ENCODE data around the gene UBR4. TPM values are rescaled to one million over a fixed set of nuclear protein-coding genes. Genes with fewer than 3 reads are reported as not detected.

UBR4 gene
- total and polyA plus RNA-seq, 4 experiments from 2014 or later = 3.8 to 154 (median 89.6) TPM

GRCh38 chr1:19203440-19203839 lies 6.6 kb downstream of the UBR4 start:
- no peaks in the 10 kb centered on the region for H3K9me3 ChIP-seq (ENCODE audit: control insufficient read depth in 1 of 2, low read length in 2 of 2)
- H3K4me1 ChIP-seq (ENCODE audit: insufficient read depth, low read length) = peaks cover 53% of the 10 kb centered on the region
- H3K36me3 ChIP-seq (ENCODE audit: insufficient read depth, low read length) = peaks cover 22% of the 10 kb centered on the region
- intact Hi-C loops (cut with micrococcal nuclease) = no loop called here
- ChIA-PET CTCF (ENCODE audit: partially characterized antibody) (interaction anchor here (0.9 kb wide), 1 partner anchor 447 kb away, joined by 3 read pairs; no protein-coding TSS in a partner anchor), POLR2A (ENCODE audit: partially characterized antibody) (interaction anchor here (0.6 to 0.8 kb wide), 2 partner anchors 15 to 73 kb away, joined by 3 to 4 read pairs; no protein-coding TSS in a partner anchor)
- H3K27me3 ChIP-seq (ENCODE audit: insufficient read depth, low read length) = no peaks in the 10 kb centered on the region
- Mint-ChIP-seq H3K4me3 (no peak overlapping the region), H3K36me3 (peaks cover 18 to 32% of the 10 kb centered on the region in 2 donors), H3K4me1 (peaks cover 33 to 65% (median 54%) of the 10 kb centered on the region in 4 donors), H3K9me3 (no peaks in the 10 kb centered on the region), H3K27me3 (no peaks in the 10 kb centered on the region), H3K27ac (peak overlapping the region in 2 of 7 donors; percentile 11 to 29)
- DNase-seq = no peak
- H3K27ac ChIP-seq (ENCODE audit: low read depth, low read length) = no peak overlapping the region
- no peak overlapping the region for H3K4me3 ChIP-seq (ENCODE audit: low read length in 2 of 2)

DNA sequence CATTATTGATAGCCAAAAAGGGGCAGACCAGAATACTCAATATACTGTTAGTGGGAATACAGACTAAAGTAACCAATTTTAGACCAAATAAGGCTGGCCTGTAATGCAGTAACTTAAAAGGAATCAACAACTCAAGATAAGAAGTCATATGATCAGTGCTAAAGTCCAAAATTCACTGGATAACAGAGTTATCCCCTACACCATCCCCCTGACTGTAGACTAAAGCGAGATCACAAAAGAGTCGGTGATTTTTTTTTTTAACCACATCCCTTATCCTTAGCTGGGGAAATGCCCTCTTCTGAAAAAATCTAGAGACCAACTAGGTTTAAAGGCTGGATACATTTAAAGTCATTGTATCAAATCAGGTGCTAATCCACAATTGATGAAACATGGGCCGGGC lies 7.7 kb downstream of the UBR4 start:
- peaks cover 0 to under 1% (median 0%) of the 10 kb centered on the region in 8 donors for H3K9me3 Mint-ChIP-seq
- H3K4me1 Mint-ChIP-seq = peaks cover 30 to 55% (median 45%) of the 10 kb centered on the region in 4 donors
- peaks cover 43% of the 10 kb centered on the region for H3K4me1 ChIP-seq (ENCODE audit: insufficient read depth, low read length)
- POLR2A ChIA-PET (ENCODE audit: partially characterized antibody) = no interaction called here
- H3K27ac ChIP-seq (ENCODE audit: low read depth, low read length) = no peak overlapping the region
- H3K27me3 Mint-ChIP-seq = no peaks in the 10 kb centered on the region
- H3K4me3 Mint-ChIP-seq = peak overlapping the region in 2 of 8 donors; percentile 51 to 63
- no peaks in the 10 kb centered on the region for H3K27me3 ChIP-seq (ENCODE audit: insufficient read depth, low read length)
- H3K9me3 ChIP-seq (ENCODE audit: control insufficient read depth in 1 of 2, low read length in 2 of 2) = no peaks in the 10 kb centered on the region
- intact Hi-C loops (cut with micrococcal nuclease) = no loop called here
- no peak overlapping the region for H3K4me3 ChIP-seq (ENCODE audit: low read length in 2 of 2)
- CTCF ChIA-PET (ENCODE audit: partially characterized antibody) = interaction anchor here (0.9 kb wide), 1 partner anchor 448 kb away, joined by 3 read pairs; no protein-coding TSS in a partner anchor
- peaks cover 33% of the 10 kb centered on the region for H3K36me3 ChIP-seq (ENCODE audit: insufficient read depth, low read length)
- peak overlapping the region in 5 of 7 donors; percentile 7 to 62 (median 43) for H3K27ac Mint-ChIP-seq
- H3K36me3 Mint-ChIP-seq = peaks cover 27 to 43% of the 10 kb centered on the region in 2 donors
- DNase-seq = peak in 2 of 5 donors; percentile 9 to 20

- H3K4me3 Mint-ChIP-seq = no peak overlapping the region
- H3K36me3 Mint-ChIP-seq = peaks cover 47 to 55% of the 10 kb centered on the region in 2 donors
- Histone ChIP-seq H3K27ac (ENCODE audit: low read depth, low read length) (no peak overlapping the region), H3K9me3 (ENCODE audit: control insufficient read depth in 1 of 2, low read length in 2 of 2) (no peaks in the 10 kb centered on the region), H3K4me3 (ENCODE audit: low read length in 2 of 2) (no peak overlapping the region), H3K27me3 (ENCODE audit: insufficient read depth, low read length) (no peaks in the 10 kb centered on the region), H3K36me3 (ENCODE audit: insufficient read depth, low read length) (peaks cover 50% of the 10 kb centered on the region), H3K4me1 (ENCODE audit: insufficient read depth, low read length) (peaks cover 20% of the 10 kb centered on the region)
- H3K9me3 Mint-ChIP-seq = peaks cover 0 to 2% (median 0%) of the 10 kb centered on the region in 8 donors
- no peaks in the 10 kb centered on the region for H3K27me3 Mint-ChIP-seq
- no peak for DNase-seq
- ChIA-PET POLR2A (ENCODE audit: partially characterized antibody) (interaction anchor here (0.6 to 0.8 kb wide), 2 partner anchors 11 to 21 kb away, joined by 3 to 4 read pairs; no protein-coding TSS in a partner anchor), CTCF (ENCODE audit: partially characterized antibody) (interaction anchor here (0.8 to 1.6 kb wide), 3 partner anchors 18 to 41 kb away, joined by 3 to 4 read pairs (median 3); no protein-coding TSS in a partner anchor)
- intact Hi-C loops (cut with micrococcal nuclease) = no loop called here
- no peak overlapping the region for H3K27ac Mint-ChIP-seq
- H3K4me1 Mint-ChIP-seq = peaks cover 18 to 37% (median 29%) of the 10 kb centered on the region in 4 donors
Measured at GRCh38 chr1:19199969-19200604, 10.0 kb downstream of the UBR4 start.

DNA sequence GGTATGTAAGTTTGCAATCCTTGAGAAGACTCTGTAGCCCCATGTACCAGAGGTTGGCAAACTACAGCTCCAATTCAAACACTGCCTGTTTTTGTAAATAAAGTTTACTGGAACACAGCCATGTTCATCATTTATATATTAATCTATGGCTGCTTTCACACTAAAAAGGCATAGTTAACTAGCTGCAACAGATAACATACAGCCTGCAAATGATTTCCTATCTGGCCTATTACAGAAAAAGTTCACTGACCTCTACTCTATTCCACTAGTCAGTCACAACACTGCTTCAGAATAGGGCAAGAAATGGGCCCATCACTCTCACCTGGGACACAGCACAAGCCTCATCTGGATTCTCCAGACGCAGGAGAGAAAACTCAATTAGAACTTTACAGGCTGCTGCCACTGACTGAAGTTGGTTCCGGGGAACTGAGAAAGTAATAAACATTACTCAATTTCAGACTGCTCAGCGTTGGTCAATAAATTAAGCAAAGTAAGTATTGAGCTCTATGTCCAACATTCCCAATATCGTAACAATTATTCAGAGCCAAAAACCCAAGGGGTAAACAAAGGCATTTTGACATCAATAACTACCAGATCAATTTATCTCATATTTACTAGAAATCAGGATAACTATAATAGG lies 10.6 kb downstream of the UBR4 start:
- H3K9me3 Mint-ChIP-seq = peaks cover 0 to 2% (median 0%) of the 10 kb centered on the region in 8 donors
- peaks cover 47 to 55% of the 10 kb centered on the region in 2 donors for H3K36me3 Mint-ChIP-seq
- peaks cover 11 to 31% (median 22%) of the 10 kb centered on the region in 4 donors for H3K4me1 Mint-ChIP-seq
- H3K4me3 ChIP-seq (ENCODE audit: low read length in 2 of 2) = no peak overlapping the region
- H3K9me3 ChIP-seq (ENCODE audit: control insufficient read depth in 1 of 2, low read length in 2 of 2) = no peaks in the 10 kb centered on the region
- peaks cover 50% of the 10 kb centered on the region for H3K36me3 ChIP-seq (ENCODE audit: insufficient read depth, low read length)
- H3K4me1 ChIP-seq (ENCODE audit: insufficient read depth, low read length) = peaks cover 13% of the 10 kb centered on the region
- H3K27me3 ChIP-seq (ENCODE audit: insufficient read depth, low read length) = no peaks in the 10 kb centered on the region
- H3K27ac ChIP-seq (ENCODE audit: low read depth, low read length) = no peak overlapping the region
- POLR2A ChIA-PET (ENCODE audit: partially characterized antibody) = interaction anchor here (0.8 kb wide), 1 partner anchor 20 kb away, joined by 3 read pairs; no protein-coding TSS in a partner anchor
- peak overlapping the region in 1 of 7 donors; percentile 18 for H3K27ac Mint-ChIP-seq
- no peak overlapping the region for H3K4me3 Mint-ChIP-seq
- DNase-seq = no peak
- CTCF ChIA-PET (ENCODE audit: partially characterized antibody) = interaction anchor here (1.2 to 1.6 kb wide), 2 partner anchors 17 to 19 kb away, joined by 3 to 4 read pairs; no protein-coding TSS in a partner anchor
- no peaks in the 10 kb centered on the region for H3K27me3 Mint-ChIP-seq
- intact Hi-C loops (cut with micrococcal nuclease) = no loop called here

DNA sequence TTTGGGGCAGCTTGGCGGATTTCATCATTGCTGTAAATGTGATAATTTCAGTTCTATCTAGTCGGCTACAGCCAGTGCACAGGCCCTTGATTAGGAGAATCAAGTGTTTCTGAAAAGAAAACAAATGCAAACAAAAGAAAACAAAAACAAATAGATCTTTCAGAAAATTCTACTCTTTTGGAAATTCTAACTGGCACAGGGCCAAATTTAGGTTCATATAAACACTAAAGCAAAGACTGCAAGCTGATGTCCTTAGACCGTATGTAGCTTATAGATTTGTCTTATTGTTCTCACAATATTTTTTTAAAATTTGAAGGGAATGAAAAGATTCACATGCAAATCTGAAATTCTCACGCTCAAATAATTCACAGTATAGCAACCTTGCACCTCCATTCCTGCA lies 11.2 kb downstream of the UBR4 start:
- Mint-ChIP-seq H3K36me3 (peaks cover 51 to 59% of the 10 kb centered on the region in 2 donors), H3K4me3 (no peak overlapping the region), H3K9me3 (peaks cover 0 to 2% (median 0%) of the 10 kb centered on the region in 8 donors), H3K27ac (no peak overlapping the region), H3K27me3 (no peaks in the 10 kb centered on the region), H3K4me1 (peaks cover 11 to 25% (median 18%) of the 10 kb centered on the region in 4 donors)
- ChIA-PET CTCF (ENCODE audit: partially characterized antibody) (no interaction called here), POLR2A (ENCODE audit: partially characterized antibody) (no interaction called here)
- Histone ChIP-seq H3K4me3 (ENCODE audit: low read length in 2 of 2) (no peak overlapping the region), H3K4me1 (ENCODE audit: insufficient read depth, low read length) (peaks cover 12% of the 10 kb centered on the region), H3K27ac (ENCODE audit: low read depth, low read length) (no peak overlapping the region), H3K27me3 (ENCODE audit: insufficient read depth, low read length) (no peaks in the 10 kb centered on the region), H3K36me3 (ENCODE audit: insufficient read depth, low read length) (peaks cover 53% of the 10 kb centered on the region), H3K9me3 (ENCODE audit: control insufficient read depth in 1 of 2, low read length in 2 of 2) (no peaks in the 10 kb centered on the region)
- intact Hi-C loops (cut with micrococcal nuclease) = no loop called here
- DNase-seq = no peak

DNA sequence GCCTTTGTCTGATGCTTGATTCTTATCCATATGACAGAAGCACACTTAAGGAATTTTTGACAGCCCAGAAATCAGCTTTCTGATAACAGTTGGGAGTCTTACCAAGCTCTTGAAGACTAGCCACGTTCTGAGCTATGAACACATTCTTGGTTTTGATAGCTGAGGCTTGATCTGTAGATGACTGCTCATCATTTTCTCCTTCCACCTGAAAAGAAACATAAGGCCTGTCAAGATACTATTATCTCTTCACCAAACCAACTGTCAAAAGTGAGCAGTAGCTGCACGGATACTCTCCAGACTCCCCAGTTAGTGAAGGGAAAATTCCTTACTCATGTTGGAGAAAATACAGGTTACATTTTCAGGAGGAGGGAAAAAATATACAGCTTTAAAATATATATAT lies 12.2 kb downstream of the UBR4 start:
- H3K4me3 ChIP-seq (ENCODE audit: low read length in 2 of 2) = no peak overlapping the region
- CTCF ChIA-PET (ENCODE audit: partially characterized antibody) = no interaction called here
- H3K4me1 ChIP-seq (ENCODE audit: insufficient read depth, low read length) = peaks cover 11% of the 10 kb centered on the region
- no peaks in the 10 kb centered on the region for H3K27me3 Mint-ChIP-seq
- no peaks in the 10 kb centered on the region for H3K9me3 ChIP-seq (ENCODE audit: control insufficient read depth in 1 of 2, low read length in 2 of 2)
- no peak overlapping the region for H3K4me3 Mint-ChIP-seq
- H3K36me3 ChIP-seq (ENCODE audit: insufficient read depth, low read length) = peaks cover 63% of the 10 kb centered on the region
- H3K4me1 Mint-ChIP-seq = peaks cover 11 to 17% (median 14%) of the 10 kb centered on the region in 4 donors
- intact Hi-C loops (cut with micrococcal nuclease) = no loop called here
- peaks cover 0 to 2% (median 0%) of the 10 kb centered on the region in 8 donors for H3K9me3 Mint-ChIP-seq
- POLR2A ChIA-PET (ENCODE audit: partially characterized antibody) = no interaction called here
- no peak overlapping the region for H3K27ac ChIP-seq (ENCODE audit: low read depth, low read length)
- DNase-seq = no peak
- no peak overlapping the region for H3K27ac Mint-ChIP-seq
- H3K27me3 ChIP-seq (ENCODE audit: insufficient read depth, low read length) = no peaks in the 10 kb centered on the region
- peaks cover 60 to 69% of the 10 kb centered on the region in 2 donors for H3K36me3 Mint-ChIP-seq

DNA sequence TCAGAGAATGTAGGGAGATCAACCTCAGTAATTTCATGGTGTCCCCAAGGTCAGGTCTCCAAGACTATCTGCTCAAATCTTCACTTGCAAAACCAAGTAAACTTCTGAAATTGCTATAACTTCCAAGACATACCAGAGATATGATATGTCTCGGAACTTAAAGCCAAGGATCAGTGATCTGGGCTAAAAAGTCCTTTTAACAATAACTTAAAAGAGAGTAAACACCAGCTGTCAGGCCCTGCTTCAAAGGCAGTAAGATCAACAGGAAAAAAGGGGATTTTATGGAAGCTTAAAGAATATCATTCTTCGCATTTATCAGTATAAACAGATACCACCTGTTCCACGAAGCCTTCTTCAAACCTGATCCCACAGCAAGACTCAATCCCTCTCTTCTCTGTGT lies 13.7 kb downstream of the UBR4 start:
- DNase-seq = no peak
- ChIA-PET POLR2A (ENCODE audit: partially characterized antibody) (no interaction called here), CTCF (ENCODE audit: partially characterized antibody) (interaction anchor here (0.6 to 1.3 kb wide), 4 partner anchors 13 to 455 kb away, joined by 3 read pairs; no protein-coding TSS in a partner anchor)
- Mint-ChIP-seq H3K27ac (peak overlapping the region in 2 of 7 donors; percentile 10 to 30), H3K4me1 (peaks cover under 1 to 2% (median 2%) of the 10 kb centered on the region in 4 donors), H3K27me3 (no peaks in the 10 kb centered on the region), H3K36me3 (peaks cover 75 to 78% of the 10 kb centered on the region in 2 donors), H3K4me3 (no peak overlapping the region), H3K9me3 (peaks cover 0 to 2% (median 0%) of the 10 kb centered on the region in 8 donors)
- intact Hi-C loops (cut with micrococcal nuclease) = no loop called here
- no peaks in the 10 kb centered on the region for H3K27me3 ChIP-seq (ENCODE audit: insufficient read depth, low read length)
- no peaks in the 10 kb centered on the region for H3K4me1 ChIP-seq (ENCODE audit: insufficient read depth, low read length)
- no peak overlapping the region for H3K27ac ChIP-seq (ENCODE audit: low read depth, low read length)
- no peak overlapping the region for H3K4me3 ChIP-seq (ENCODE audit: low read length in 2 of 2)
- peaks cover 67% of the 10 kb centered on the region for H3K36me3 ChIP-seq (ENCODE audit: insufficient read depth, low read length)
- no peaks in the 10 kb centered on the region for H3K9me3 ChIP-seq (ENCODE audit: control insufficient read depth in 1 of 2, low read length in 2 of 2)

Data from CD4-positive, alpha-beta memory T cell (primary cell).